Measurements from ENCODE around the gene SDK1. TPM values are rescaled to one million over a fixed set of nuclear protein-coding genes. Genes with fewer than 3 reads are reported as not detected.

Gene SDK1
- total RNA-seq, 2 donors from 2014 or later: 4.8 to 13.2 TPM

DNA sequence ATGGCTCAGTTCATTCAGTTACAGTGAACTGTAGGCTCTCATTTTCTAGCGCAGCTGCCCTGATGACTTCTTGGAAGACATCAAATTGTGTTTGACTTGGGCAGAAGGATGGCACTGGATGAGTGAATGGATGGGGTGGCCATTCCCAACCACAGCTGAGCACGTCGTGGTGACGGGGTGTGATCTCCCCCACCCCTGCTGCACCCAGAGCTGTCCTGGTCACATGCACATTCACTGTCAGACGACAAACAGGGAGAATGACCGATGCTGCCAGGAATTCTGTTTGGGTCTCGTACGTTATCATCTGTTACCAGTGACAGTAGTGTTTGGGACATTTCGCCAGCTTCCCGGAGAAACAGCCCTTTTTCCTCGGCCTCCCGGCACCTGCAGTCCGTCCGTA lies 623.2 kb downstream of the SDK1 start:
- Histone ChIP-seq H3K36me3 (no peaks in the 10 kb centered on the region), H3K4me1 (replicated peaks) (no peaks in the 10 kb centered on the region), H3K27me3 (replicated peaks; ENCODE audit: insufficient read depth) (no peaks in the 10 kb centered on the region), H3K27ac (no peak overlapping the region), H3K9me3 (no peaks in the 10 kb centered on the region), H3K4me3 (no peak overlapping the region)
- intact Hi-C loops (cut with DNase I): no loop called here
- TF ChIP-seq POLR2A (IDR thresholded peaks at IDR 0.05): no peak
- no peak for TF ChIP-seq POLR2AphosphoS5 (IDR thresholded peaks at IDR 0.05)
- TF ChIP-seq, protein P1, sequence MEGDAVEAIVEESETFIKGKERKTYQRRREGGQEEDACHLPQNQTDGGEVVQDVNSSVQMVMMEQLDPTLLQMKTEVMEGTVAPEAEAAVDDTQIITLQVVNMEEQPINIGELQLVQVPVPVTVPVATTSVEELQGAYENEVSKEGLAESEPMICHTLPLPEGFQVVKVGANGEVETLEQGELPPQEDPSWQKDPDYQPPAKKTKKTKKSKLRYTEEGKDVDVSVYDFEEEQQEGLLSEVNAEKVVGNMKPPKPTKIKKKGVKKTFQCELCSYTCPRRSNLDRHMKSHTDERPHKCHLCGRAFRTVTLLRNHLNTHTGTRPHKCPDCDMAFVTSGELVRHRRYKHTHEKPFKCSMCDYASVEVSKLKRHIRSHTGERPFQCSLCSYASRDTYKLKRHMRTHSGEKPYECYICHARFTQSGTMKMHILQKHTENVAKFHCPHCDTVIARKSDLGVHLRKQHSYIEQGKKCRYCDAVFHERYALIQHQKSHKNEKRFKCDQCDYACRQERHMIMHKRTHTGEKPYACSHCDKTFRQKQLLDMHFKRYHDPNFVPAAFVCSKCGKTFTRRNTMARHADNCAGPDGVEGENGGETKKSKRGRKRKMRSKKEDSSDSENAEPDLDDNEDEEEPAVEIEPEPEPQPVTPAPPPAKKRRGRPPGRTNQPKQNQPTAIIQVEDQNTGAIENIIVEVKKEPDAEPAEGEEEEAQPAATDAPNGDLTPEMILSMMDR (IDR thresholded peaks at IDR 0.05): no peak
- DNase-seq (ENCODE audit: low spot score): no peak
- 89% methylated on average over 14 of the region's 14 CpGs for WGBS

DNA sequence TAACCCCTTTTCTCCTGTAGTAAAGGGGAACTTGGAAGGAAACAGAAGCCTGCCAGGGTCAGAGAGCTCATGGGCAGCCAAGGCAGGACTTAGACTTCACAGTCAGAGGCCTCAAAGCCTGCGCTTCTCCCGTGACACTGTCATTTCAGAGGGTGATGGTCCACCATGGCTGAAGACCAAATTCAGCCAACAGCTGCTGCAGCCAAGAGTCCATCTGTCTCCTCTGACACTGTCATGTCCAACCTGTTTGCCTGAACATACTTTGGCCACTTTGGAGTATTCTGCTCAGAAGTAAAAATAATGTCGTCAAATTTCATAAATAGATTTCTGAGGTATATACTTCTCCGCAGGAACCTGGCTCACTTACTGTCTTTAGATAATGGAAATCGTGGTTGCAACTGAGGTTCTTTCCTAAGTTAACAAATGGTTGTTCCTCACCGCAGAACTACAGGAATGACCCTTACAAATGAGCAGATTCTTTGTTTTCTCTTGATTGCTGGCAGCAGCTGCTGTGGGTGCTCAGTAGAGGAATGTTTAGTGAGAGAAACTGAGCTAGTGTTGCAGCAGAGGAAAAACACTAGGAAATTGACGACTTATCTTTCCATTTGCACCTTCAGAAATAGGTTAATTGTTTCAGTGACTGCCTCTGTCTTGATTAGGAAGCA lies 626.5 kb downstream of the SDK1 start:
- TF ChIP-seq, protein P1 (IDR thresholded peaks at IDR 0.05): no peak
- no peak for TF ChIP-seq POLR2AphosphoS5 (IDR thresholded peaks at IDR 0.05)
- no peak for TF ChIP-seq POLR2A (IDR thresholded peaks at IDR 0.05)
- intact Hi-C loops (cut with DNase I): no loop called here
- WGBS: 90% methylated on average over 7 of the region's 7 CpGs

DNA sequence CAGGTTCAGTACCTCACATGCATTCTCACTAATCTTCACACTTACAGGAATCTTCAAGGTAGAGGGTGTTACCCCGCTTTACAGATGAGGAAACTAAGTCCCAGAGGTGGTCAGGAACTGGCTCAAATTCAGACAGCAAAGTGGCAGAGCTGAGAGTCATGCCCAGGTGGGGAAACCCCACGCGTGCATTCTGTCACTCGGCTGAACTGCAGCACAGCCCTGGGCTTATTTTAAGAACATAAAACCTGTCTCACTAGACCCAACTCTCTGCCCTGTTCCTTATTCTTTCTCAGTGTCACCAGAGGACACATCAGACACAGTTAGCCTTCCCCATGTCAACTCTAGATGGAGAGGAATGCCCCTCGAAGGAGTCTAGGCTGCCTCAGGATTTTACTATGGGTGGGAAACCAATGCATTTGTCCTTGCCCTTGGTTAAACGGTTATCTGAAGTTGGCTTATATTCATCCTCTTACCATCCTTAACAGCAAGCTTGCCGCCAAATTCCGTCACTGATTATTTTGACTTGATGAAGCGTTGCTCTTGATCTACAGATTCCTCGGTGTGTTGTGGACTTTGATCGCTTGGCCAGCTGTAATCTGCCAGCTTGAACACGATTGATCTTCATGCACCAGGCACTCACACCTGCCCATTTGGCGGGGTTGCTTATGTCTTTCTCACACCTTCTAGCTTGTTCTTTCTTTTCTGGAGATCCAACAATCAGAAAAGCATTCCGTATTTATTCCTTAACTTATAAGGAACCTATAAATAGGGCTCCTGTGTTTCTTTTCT lies 627.9 kb downstream of the SDK1 start:
- TF ChIP-seq, protein P1 (IDR thresholded peaks at IDR 0.05): no peak
- TF ChIP-seq POLR2AphosphoS5 (IDR thresholded peaks at IDR 0.05): no peak
- TF ChIP-seq POLR2A (IDR thresholded peaks at IDR 0.05): no peak
- H3K27ac ChIP-seq: no peak overlapping the region
- H3K36me3 ChIP-seq: no peaks in the 10 kb centered on the region
- 96% methylated on average over 14 of the region's 14 CpGs for WGBS
- no peak for DNase-seq (ENCODE audit: low spot score)
- no peaks in the 10 kb centered on the region for H3K9me3 ChIP-seq
- intact Hi-C loops (cut with DNase I): no loop called here
- no peaks in the 10 kb centered on the region for H3K27me3 ChIP-seq (replicated peaks; ENCODE audit: insufficient read depth)
- H3K4me1 ChIP-seq (replicated peaks): no peaks in the 10 kb centered on the region
- no peak overlapping the region for H3K4me3 ChIP-seq

More for the DNA sequence above, 626.5 kb downstream of the SDK1 start:
- H3K27ac ChIP-seq: no peak overlapping the region
- no peaks in the 10 kb centered on the region for H3K27me3 ChIP-seq (replicated peaks; ENCODE audit: insufficient read depth)
- H3K4me1 ChIP-seq (replicated peaks): no peaks in the 10 kb centered on the region
- no peaks in the 10 kb centered on the region for H3K36me3 ChIP-seq
- H3K9me3 ChIP-seq: no peaks in the 10 kb centered on the region
- H3K4me3 ChIP-seq: no peak overlapping the region
- DNase-seq (ENCODE audit: low spot score): no peak

DNA sequence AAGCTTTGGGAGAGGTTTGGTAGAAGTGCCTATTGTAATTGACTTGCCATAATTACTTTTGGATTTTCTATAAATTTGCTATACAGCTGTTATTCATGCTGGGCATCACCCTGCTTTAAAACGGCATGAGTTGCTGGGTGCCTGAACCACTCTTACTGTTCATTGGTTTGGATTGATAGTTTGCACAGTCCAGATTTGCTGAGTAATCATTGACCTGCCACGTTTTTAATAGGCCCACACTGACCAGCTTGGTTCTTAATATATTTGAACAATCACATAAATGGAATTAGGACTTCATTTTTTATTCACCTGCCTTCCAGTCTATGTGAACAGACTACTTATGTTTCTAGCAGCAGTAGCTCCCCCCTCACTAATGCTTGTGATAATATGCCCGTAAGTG lies 630.8 kb downstream of the SDK1 start:
- TF ChIP-seq, protein P1 (IDR thresholded peaks at IDR 0.05): no peak
- TF ChIP-seq POLR2A (IDR thresholded peaks at IDR 0.05): no peak
- no peak for TF ChIP-seq POLR2AphosphoS5 (IDR thresholded peaks at IDR 0.05)
- Histone ChIP-seq H3K27ac (no peak overlapping the region), H3K36me3 (no peaks in the 10 kb centered on the region), H3K27me3 (replicated peaks; ENCODE audit: insufficient read depth) (no peaks in the 10 kb centered on the region), H3K9me3 (no peaks in the 10 kb centered on the region), H3K4me3 (no peak overlapping the region), H3K4me1 (replicated peaks) (no peaks in the 10 kb centered on the region)
- intact Hi-C loops (cut with DNase I): no loop called here
- DNase-seq (ENCODE audit: low spot score): no peak
- WGBS: 58% methylated on average over 3 of the region's 3 CpGs
